ENCODE data around the gene SDF2.

DNA sequence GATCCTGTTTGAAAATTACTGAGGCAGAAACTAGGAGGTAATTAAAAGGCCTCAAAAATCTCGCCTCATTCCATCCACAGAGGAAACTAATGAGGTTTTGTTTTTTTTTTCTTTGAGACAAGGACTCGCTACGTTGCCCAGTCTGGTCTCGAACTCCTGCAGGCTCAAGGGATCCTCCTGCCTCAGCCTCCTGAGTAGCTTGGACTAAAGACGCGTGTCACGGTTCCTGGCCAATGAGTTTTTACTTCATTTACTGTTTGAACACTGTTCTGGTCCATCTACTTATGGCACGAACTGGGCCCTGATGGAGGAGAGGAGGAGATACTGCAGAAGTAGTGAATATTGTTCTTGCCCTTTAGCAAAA, 16.1 kb downstream of the SDF2 start:
- TF ChIP-seq, protein P1, sequence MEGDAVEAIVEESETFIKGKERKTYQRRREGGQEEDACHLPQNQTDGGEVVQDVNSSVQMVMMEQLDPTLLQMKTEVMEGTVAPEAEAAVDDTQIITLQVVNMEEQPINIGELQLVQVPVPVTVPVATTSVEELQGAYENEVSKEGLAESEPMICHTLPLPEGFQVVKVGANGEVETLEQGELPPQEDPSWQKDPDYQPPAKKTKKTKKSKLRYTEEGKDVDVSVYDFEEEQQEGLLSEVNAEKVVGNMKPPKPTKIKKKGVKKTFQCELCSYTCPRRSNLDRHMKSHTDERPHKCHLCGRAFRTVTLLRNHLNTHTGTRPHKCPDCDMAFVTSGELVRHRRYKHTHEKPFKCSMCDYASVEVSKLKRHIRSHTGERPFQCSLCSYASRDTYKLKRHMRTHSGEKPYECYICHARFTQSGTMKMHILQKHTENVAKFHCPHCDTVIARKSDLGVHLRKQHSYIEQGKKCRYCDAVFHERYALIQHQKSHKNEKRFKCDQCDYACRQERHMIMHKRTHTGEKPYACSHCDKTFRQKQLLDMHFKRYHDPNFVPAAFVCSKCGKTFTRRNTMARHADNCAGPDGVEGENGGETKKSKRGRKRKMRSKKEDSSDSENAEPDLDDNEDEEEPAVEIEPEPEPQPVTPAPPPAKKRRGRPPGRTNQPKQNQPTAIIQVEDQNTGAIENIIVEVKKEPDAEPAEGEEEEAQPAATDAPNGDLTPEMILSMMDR (IDR thresholded peaks at IDR 0.05): no peak
- TF ChIP-seq POLR2A (IDR thresholded peaks at IDR 0.05): no peak

All from heart left ventricle (tissue), 13 donors.